HG03565 (cell line): ENCODE data around the gene AUTS2.
A peak's percentile ranks its signal among the peaks of the same experiment; 100 is the strongest.

Source experiments
- ATAC-seq: cut with Tn5 transposase; IDR thresholded peaks from one replicate; pipeline ENCODE4 v1.9.1; 2021; ENCODE audit warnings: mild to moderate bottlenecking, moderate library complexity; ENCODE audit not compliant: unreplicated experiment

AUTS2 gene

DNA sequence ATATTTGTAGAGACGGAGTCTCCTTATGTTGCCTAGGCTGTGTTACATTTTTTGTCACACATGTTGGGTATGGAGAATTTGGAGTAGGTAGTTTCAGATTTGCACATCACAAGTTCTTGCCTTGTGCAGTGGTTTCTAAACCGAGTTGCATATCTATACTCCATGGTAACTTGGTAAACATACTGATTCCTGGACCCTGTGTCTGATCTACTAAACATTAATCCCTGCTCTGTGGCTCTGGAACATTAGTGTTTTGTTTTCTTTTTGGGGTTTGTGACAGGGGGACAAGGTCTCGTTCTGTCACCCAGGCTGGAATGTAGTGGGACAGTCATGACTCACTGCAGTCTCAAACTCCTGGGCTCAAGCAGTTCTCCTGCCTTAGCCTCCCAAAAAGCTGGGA lies 24.7 kb downstream of the AUTS2 start:
- no peak for ATAC-seq

DNA sequence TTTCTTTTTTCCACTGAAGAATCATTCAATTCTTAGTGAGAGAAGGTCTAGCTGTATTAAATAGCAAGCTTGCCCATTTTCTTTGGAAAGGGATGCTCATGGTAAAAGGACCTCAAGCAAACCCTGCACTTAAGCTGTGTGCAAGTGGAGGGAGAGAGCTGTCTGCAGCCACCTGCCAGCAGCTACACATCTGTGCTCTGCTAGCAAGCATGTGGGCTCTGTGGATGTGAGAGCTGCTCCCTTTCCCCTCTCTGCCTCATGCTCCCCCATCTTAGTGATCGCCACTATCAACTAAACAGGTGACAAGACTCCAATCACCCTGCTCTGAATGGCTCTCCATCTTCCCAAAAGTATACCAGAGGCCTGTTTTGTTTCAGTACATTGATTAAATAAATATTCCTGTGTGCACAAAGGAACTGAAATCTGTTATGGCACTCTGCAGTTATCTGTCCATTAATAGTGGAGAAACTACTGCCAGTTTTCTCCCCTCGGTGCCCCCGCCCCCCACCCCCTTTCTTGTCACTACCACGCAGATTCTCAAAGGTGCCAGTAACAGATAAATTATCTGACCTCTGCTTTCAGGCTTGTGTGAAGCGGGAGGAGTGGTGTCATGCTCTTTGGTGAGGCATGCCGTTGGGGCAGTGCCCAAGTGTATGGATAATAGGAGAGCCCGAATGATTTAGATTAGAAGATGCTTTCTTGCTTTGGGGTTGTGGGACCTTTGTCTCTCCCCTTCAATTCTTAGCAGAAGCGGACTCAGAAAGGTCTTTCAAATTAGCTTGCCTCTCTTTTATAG lies 26.4 kb downstream of the AUTS2 start:
- no peak for ATAC-seq

DNA sequence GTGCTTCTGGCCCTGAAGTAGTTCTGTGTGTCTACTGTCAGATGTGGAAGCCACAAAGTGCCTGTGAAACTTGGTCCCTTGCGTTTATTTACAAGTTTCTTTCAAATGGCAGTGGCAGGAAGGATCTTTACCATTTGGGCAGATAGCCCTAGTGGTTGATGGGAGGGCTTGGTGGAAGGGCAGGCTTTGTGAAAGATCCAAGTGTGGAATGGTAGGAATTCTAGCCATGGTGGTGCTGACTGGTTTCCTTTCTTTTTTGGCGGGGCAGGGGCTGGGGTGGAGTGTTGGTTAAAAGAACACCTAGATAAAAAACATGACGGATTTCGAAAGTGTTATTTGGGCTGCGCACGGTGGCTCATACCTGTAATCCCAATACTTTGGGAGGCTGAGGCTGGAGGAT lies 27.0 kb downstream of the AUTS2 start:
- no peak for ATAC-seq

DNA sequence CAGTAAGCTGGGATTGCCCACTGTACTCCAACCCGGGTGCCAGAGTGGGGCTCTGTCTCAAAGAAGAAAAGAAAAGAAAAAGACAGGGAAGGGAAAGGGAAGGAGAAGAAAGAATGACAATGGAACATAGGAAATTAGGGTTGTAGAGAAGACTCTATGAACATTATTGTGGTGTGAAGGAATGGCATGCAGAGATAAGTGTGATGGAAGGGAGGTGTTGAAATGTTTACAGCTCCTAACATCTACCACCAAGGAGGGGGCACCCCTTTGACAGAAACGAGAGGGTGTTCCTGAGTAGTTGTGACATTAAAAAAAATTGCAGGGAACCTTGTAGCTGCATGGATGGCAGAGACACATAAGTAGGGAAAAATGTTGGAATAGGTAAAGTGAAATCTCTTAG lies 27.5 kb downstream of the AUTS2 start:
- ATAC-seq = no peak

DNA sequence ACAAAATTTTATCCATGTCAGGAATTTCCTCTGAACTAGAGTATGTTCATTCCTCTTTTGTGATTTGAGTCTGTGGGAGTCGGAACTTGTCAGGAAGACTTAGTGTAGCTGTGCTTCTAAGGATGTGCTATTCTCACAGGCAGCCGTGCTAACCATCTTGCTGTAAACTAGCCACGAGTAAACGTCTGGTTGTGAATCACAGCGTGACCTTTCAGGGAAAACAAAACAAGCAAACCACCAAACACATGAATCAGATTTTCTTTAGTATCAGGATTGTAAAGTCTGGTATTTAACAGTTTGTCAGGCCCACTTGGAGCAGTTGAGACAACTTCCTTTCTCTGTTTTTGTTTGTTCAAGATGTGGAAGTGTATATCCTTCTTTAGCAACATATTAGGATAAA lies 32.0 kb downstream of the AUTS2 start:
- ATAC-seq = no peak

DNA sequence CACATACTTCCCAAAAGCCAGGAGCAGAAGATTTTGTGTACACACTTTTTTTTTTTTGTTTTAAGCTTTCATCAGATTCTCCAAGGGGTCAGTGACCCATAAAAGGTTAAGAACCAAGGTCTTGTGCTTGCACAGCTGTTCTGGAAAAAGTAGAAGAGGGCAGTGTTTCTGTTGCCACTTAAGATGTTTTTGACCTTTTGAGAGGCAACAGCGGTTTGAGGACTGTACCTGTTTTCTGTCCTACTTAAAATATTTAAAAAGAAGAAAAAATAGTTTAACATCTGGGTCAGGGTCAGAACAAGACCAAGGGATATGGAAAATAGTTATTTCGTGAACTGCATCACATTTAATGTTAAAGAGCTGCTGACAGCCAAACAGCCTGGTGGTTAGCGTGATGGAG lies 32.9 kb downstream of the AUTS2 start:
- ATAC-seq = no peak

DNA sequence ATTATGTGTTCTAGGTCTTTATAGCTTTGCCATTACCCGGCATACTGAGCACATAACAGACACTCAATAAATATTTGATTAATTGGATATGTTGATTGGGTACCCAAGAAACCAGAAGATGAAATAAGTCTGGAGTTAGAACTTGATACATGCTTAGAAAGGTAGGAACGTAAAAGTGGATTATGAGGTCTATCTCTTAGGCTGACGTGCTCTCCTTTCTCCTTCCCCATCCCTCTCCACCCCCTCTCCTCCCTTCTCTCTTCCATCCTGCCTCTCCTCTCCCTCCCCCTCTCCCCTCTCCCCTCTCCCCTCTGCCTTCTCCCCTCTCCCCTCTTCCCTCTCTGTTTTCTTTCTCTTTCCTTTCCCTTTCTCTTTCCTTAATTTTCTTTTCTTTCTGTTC lies 34.0 kb downstream of the AUTS2 start:
- no peak for ATAC-seq

DNA sequence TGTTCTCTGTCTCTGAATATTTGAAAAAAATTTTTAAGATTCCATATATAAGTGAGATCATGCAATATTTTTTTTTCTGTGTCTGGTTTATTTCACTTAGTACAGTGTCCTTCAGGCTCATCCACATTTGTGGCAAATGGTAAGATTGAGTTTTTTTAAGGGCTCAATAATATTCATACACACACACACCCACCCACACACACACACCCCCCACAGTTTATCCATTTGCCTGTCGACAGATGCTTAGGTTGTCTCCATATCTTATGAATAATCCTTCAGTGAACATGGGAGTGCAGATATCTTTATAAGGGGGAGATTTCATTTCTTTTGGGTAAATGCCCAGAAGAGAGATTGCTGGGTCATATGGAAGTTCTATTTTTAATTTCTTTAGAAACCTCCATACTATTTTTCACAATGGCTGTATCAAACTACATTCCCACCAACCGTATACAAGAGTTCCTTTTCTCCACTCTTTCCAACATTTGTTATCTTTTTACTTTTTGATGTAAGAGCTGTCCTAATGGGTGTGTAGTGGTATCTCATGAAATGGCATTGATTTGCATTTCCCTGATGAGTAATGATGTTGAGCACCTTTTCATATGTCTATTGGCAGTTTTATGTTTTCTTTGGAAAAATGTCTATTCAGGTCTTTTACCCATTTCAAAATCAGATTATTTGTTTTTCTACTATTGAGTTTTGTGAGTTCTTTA lies 35.0 kb downstream of the AUTS2 start:
- ATAC-seq = no peak

DNA sequence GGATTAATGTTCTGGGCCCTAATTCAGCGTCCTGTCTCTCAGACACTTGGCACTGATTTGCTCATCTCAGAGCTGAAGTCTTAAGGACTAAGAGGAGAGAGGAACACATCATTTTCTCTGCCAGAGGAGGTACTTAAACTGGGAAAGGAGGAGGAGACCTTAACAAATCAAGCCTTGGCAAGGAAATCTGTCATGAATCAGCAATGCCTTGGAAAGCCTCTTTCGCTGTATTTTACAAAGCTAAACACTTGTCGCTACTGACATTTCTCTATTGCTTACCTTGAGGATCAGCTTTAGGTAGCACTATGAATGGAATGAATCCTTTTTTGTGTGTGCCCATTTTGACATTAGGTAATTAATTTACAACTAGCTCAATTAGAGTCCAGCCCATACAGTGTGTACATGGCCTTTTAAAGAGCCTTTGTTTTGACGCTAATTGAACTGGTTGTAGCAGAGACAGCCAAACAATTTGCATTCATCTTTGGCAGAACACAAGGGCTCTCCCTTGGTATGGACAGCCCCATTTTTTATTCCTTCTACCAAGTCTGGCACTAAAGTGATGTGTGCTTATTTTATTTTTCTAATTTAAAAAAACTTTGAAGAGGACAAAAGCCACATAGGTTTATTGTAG lies 37.4 kb downstream of the AUTS2 start:
- no peak for ATAC-seq

DNA sequence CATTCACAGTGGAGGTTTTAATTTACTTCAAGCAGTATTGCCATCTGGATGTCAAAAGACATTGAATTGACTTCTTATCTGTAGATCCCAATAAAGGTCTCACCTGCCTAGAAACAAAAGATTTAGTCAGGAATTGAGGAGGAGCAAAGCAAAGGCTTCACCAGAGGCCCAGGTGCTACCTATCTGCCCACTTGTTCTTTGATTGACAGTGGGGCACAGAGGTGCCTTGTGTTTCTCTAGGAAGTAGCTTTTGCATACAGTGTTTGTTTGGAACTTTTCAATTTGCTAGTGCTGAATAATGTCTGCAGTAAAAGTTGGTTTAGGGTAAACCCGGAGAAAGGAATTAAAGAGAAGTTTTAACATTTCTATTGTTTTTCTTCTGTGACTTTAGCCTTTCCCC lies 40.4 kb downstream of the AUTS2 start:
- ATAC-seq = no peak

DNA sequence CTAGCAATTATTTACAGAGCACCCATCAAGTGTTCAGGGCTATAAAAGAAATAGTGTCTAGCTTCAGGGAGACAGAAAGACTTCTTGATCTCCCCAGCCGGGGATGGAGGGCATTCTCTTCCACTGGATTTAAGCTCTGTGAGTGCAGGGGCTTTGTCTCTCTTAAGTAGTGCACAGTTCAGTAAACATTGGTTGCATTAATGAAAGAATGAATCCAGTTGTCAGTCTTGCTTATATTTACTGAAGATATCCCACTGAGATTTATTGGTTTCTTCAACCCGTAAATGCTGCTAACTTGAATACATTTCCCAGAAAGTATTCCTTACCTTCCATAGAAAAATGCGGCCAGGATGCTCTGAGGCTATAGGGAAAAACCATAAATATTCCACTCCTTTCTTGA lies 41.9 kb downstream of the AUTS2 start:
- no peak for ATAC-seq

DNA sequence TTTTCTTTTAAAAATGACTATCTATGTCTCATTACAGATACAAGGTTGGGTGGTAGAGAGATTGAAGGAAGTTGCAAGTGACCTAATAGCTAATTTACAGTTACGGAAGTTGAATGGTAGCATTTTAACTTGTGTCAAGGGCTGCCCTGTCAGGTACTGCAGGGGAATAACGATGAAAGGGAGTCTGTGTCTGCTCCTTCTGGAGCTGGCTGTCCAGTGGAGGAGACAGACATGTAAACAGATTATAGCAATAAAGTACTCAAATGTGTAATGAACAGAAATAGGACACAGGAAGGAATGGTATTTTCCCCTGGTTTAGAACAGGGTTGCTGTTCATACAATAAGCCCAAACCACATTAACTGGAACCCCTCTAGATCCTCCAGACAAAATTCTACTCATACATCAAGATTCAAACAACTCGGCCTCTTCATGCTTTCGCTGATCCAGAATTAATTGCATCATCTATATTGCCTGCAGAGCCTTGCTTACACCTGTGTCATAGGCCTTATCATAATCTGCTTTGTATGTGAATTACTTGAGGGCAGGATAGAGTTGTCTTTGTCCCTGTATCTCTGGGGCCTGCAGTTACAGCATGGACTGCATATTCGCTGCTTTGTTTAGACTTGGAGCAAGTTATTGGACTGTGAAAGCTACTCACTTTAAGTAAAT lies 42.8 kb downstream of the AUTS2 start:
- ATAC-seq = no peak

DNA sequence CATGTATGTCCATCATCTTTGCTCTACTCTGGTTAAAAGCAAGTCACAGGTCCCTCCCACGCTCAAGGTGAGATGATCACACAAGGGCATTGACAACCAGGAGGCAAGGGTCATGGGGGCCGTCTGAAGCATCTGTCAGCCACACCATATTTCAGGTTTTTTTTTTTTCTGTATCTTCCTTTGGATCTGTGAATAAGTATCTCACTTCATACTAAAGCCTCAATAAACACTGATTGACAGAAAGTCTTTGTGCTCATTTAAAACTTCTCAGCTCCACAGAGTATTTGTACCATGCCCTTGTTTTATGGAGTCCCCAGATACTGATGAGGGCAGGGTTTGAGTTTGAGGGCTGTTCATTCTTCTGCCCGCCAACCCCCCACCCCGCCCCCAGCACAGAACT lies 45.0 kb downstream of the AUTS2 start:
- no peak for ATAC-seq

DNA sequence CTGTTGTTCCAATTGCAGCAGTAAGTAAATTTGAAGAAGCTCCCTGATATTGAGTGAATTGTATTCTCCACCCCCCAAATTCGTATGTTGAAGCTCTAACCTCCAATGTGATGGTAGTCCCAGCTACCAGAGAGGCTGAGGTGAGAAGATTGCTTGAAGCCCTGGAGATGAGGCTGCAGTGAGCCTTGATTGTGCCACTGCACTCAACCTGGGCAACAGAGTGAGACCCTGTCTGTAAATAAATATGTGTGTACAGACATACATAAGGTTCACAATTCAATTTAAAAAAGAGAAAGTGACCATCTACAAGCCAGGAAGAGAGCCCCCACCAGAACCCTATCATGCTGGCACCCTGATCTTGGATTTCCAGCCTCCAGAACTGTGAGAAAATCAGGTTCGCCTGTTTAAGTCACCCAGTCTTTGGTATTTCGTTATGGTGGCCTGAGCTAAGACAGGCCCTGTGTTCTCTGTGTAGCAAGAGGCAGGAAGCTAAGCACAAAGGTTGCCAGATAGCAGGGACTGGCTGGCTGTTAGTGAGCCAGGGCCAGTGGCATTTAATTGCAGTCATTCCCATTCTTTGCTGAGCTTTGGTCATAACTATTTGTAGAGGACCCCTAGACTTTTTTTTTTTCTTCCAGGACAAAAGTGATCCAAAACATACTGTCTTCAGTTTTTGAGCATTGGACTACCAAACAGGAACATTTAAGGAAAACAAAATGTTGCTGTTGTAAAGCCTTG lies 45.6 kb downstream of the AUTS2 start:
- ATAC-seq = no peak

DNA sequence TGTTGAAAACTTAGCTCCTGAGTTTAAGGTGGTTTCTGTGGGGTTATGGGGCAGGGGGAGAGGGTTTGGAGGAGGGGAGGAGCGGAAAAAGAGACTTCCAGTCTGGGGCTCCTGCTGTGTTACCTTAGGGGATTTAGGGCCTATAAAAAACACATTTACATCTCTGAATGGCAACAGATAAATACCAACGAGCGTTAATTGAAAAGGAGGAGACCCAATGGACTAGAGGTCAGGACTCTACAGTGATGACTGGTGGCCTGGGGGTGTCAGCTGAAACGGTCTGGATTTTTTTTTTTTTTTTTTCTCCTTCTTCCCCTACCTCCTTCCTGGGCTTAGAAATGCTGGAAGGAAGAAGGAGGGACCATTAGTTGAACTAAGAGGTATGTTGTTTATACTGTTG lies 47.4 kb downstream of the AUTS2 start:
- ATAC-seq = no peak

DNA sequence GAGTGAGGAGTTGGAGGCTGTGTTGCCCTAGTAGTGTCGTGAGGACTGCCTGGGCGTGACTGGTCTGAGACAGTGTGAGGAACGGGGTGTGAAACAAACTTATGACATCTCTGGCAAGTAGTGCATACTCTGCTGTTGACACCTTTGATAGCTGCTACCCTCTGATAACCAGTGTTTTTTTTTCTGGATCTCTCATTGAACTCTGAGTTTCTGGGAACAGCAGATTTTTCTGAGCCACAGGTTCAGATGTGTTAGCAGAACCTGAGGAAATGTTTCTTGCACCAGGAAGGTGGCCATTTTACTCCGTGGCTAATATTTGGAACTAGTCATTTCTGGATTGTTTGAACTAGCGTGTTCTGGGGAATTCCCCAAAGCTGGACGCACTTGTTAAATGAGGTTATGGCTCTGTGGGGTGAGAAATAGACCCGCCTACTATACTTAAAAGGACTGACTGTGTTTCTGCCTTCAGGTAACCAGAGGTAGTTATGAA lies 52.9 kb downstream of the AUTS2 start:
- ATAC-seq = peak; percentile 84

DNA sequence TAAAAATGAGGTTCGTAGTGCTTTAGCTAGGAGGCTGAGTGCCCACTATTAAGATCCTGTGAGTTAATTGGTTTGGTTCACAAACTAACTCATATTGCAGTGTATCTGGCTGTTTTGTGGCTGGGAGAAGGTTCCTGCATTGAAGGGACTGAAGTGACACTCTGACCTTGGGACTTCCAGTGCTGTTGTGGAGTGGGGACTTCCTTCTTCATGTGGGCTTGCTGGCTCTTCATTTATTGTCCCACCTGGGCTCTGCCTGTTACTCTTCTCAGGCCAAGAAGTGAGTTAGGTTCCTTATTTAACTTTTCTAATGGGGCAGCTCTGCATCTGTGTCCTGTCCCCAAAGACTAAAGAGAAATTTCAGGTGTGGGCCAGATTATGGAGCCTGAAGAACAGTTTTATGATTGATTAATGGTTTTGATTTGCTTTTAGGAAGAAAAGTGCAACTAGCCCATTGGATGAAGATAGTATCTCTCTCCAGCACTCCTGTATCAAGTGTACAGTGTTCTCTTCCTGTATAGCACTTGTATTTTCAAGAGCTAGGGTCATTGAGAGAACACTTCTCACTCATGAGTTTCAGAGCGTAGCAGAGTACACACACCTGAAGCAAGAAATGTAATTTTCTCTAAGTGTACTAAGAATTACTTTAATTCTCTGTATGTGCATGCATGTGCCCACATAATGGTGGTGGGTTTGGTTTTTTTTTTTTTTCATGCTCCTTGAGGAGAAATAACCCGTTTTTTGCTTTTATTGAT lies 54.8 kb downstream of the AUTS2 start:
- ATAC-seq = no peak

DNA sequence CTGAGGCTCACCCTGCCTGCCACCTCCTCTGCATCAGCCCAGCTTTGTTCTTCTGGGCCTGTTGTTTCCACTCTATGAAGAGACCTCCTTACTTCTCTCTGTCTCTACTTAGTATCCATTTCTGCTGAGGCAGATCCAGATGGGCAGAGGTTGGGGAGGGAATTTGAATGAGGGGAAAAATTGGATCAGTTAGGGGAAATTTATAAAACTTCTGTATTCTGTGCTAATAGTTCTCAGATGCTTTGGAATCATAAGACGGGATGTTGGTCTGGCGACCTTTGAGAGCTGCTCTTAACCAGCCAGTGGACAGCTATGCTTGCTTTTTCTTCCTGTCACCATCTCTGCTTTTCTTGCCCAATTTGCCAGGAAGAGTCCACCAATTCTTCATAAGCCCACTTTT lies 55.5 kb downstream of the AUTS2 start:
- ATAC-seq = no peak

DNA sequence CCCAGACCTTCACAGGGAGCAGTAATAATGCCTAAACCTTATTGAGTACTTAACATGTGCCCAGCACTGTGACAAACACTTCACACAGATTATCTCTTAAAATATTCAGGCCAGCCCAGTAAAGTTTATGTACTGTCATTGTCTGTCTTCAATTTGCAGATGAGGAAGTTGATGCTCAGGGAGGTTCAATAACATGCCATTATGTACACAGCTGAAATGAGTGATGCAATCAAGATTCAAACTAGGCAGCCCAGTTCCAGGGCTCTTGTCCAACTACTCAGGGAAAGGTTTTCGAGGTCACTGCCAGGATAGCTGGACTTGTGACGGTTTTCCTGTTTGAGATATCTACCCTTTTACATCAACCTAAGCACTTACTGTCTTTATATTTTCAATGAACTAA lies 56.1 kb downstream of the AUTS2 start:
- ATAC-seq = no peak
